Activated CD4-positive, alpha-beta memory T cell treated with anti-CD3 and anti-CD28 coated beads, Interleukin-2, amount 10 ng/mL, durations not matched to agents 7 days and 5 days (primary cell): ENCODE measurements around the gene TMEM238L. TPM values are rescaled to one million over a fixed set of nuclear protein-coding genes. Genes with fewer than 3 reads are reported as not detected.

ENCODE experiments used
- CTCF ChIA-PET: fragments of 350-600 bp; sonication (Branson Sonifier 250); formaldehyde crosslinking; loops from one replicate; lab custom pipeline; 2021; ENCODE audit warnings: antibody characterized with exemption, inconsistent platforms; lab: Charles Lee
- POLR2A ChIA-PET: fragments of 350-600 bp; sonication (Branson Sonifier 250); formaldehyde crosslinking; loops from one replicate; lab custom pipeline; 2021; ENCODE audit warnings: antibody characterized with exemption; lab: Charles Lee
- DNase-seq: peaks from one replicate; pipeline ENCODE4 v3.0.0-alpha.2; 2020
- H3K27ac Mint-ChIP-seq: one replicate; pipeline ENCODE4 v1.8.0; 2021; ENCODE audit warnings: mild to moderate bottlenecking, mixed read lengths
- H3K27me3 Mint-ChIP-seq: one replicate; pipeline ENCODE4 v1.8.0; 2021; ENCODE audit warnings: mixed read lengths
- H3K36me3 Mint-ChIP-seq: one replicate; pipeline ENCODE4 v1.8.0; 2021; ENCODE audit warnings: low read depth, mixed read lengths
- H3K4me1 Mint-ChIP-seq: one replicate; pipeline ENCODE4 v1.8.0; 2021; ENCODE audit warnings: mixed read lengths
- H3K4me3 Mint-ChIP-seq: one replicate; pipeline ENCODE4 v1.8.0; 2021; ENCODE audit warnings: mild to moderate bottlenecking, mixed read lengths
- H3K9me3 Mint-ChIP-seq: one replicate; pipeline ENCODE4 v1.8.0; 2021; ENCODE audit warnings: mixed read lengths
- total RNA-seq, 2 experiments: library from RNA; stranded (reverse); gene quantifications; one replicate each; pipeline ENCODE4 v1.2.3, GENCODE V29; 2021

The TMEM238L gene
- total RNA-seq, 2 experiments from 2014 or later: not detected

DNA sequence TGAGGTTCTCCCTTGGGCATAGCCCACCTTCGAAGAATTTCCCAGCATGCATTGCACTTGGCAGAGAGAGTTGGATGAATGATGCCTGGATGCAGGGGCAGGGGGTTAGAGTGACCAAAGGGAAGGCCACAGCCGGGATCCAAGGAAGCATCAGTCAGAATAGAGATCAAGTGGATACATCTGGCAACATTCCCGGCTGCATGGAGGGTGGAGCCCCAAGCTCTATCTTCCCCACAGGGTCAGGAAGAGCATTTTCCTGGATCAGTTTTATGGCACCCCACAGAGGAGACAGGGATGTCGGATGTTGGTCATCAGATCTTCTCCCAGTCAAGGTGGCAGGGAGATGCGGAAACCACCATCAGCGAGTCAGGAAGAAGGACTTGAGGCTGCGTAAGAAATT, 21.0 kb upstream of the TMEM238L start:
- no peaks in the 10 kb centered on the region for H3K27me3 Mint-ChIP-seq
- ChIA-PET POLR2A (no interaction called here), CTCF (no interaction called here)
- no peak overlapping the region for H3K4me3 Mint-ChIP-seq
- no peak for DNase-seq
- H3K27ac Mint-ChIP-seq: no peak overlapping the region
- H3K4me1 Mint-ChIP-seq: no peaks in the 10 kb centered on the region
- H3K9me3 Mint-ChIP-seq: no peaks in the 10 kb centered on the region
- H3K36me3 Mint-ChIP-seq: no peaks in the 10 kb centered on the region

- ChIA-PET POLR2A (no interaction called here), CTCF (no interaction called here)
Measured at GRCh38 chr17:10821770-10822169, 17.9 kb upstream of the TMEM238L start.

DNA sequence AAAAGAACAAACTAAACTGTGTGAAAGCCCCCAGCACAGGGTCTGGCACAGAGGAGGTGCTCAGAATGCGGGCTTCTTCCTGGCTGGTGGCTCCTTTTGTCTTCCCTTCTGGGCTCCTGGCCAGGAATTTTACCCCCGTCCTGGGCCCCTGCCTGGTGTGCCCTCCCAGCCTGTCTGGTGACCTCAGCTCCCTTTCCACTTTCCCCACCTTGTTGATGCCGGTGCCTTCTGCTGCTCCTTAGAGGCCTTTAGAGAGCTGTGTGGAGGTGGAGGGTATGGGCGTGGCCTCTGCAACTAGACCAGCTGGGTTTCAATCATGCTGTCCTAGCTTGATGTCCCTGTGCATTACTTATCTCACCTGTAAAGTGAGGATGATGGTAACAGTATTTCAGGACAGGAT, 17.2 kb upstream of the TMEM238L start:
- Mint-ChIP-seq H3K9me3 (no peaks in the 10 kb centered on the region), H3K36me3 (no peaks in the 10 kb centered on the region), H3K27ac (no peak overlapping the region), H3K27me3 (peaks cover 2% of the 10 kb centered on the region), H3K4me3 (no peak overlapping the region), H3K4me1 (no peaks in the 10 kb centered on the region)
- ChIA-PET POLR2A (no interaction called here), CTCF (no interaction called here)
- DNase-seq: no peak

More at GRCh38 chr17:10821770-10822169, 17.9 kb upstream of the TMEM238L start:
- no peak for DNase-seq
- H3K4me1 Mint-ChIP-seq: no peaks in the 10 kb centered on the region
- H3K27ac Mint-ChIP-seq: no peak overlapping the region
- H3K4me3 Mint-ChIP-seq: no peak overlapping the region
- no peaks in the 10 kb centered on the region for H3K36me3 Mint-ChIP-seq
- no peaks in the 10 kb centered on the region for H3K9me3 Mint-ChIP-seq
- H3K27me3 Mint-ChIP-seq: peaks cover 2% of the 10 kb centered on the region

DNA sequence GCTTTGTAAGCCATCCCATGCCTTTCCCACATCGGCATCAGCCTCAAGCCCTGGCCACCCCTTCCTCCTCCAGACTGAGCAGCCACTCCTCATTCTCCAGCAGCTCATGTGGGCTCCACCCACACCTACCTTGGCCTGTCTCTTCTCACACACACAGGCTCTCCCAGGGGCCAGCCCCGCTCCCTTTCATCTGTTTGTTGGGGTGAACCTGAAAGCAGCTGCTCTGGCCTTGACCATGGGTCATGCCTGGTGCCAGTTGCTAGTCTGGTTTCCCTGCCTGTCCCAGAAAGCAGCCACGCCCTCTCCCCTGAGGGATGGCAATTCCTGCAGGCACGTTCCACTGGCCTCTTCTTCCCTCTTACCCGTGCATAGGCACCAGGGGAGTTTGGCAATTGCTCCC, 11.4 kb upstream of the TMEM238L start:
- Mint-ChIP-seq H3K27me3 (peaks cover 2% of the 10 kb centered on the region), H3K36me3 (no peaks in the 10 kb centered on the region), H3K4me3 (no peak overlapping the region), H3K4me1 (no peaks in the 10 kb centered on the region), H3K9me3 (no peaks in the 10 kb centered on the region), H3K27ac (no peak overlapping the region)
- POLR2A ChIA-PET: no interaction called here
- no peak for DNase-seq
- CTCF ChIA-PET: no interaction called here

GRCh38 chr17:10814075-10814474, 10.2 kb upstream of the TMEM238L start:
- H3K4me1 Mint-ChIP-seq: no peaks in the 10 kb centered on the region
- H3K27ac Mint-ChIP-seq: no peak overlapping the region
- H3K9me3 Mint-ChIP-seq: no peaks in the 10 kb centered on the region
- no peak for DNase-seq
- ChIA-PET POLR2A (no interaction called here), CTCF (no interaction called here)
- H3K4me3 Mint-ChIP-seq: no peak overlapping the region
- H3K27me3 Mint-ChIP-seq: peaks cover 2% of the 10 kb centered on the region
- no peaks in the 10 kb centered on the region for H3K36me3 Mint-ChIP-seq

DNA sequence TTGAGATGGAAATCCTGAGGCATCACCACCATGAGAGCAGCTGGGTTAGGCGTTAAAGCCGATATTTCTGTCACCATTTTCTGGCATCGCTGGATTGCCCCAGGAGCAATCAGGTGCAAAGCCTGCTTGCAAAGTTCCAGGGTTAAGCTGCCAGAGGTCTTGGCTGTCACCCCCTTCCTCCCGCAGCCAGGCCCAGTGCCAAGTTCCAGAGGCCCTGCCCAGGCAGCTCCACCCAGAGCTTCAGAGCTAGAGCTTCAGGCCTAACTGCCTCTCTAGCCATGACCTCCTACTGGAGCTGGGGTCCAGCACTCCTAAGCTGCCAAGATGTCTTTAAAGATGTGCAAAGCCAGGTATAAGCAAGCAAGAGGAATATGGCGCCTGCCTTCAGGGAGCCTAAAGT, 8.8 kb upstream of the TMEM238L start:
- Mint-ChIP-seq H3K4me1 (no peaks in the 10 kb centered on the region), H3K9me3 (no peaks in the 10 kb centered on the region), H3K36me3 (no peaks in the 10 kb centered on the region), H3K27ac (no peak overlapping the region), H3K4me3 (no peak overlapping the region), H3K27me3 (no peaks in the 10 kb centered on the region)
- POLR2A ChIA-PET: no interaction called here
- CTCF ChIA-PET: no interaction called here
- no peak for DNase-seq

- Mint-ChIP-seq H3K4me1 (no peaks in the 10 kb centered on the region), H3K36me3 (no peaks in the 10 kb centered on the region), H3K27ac (no peak overlapping the region), H3K27me3 (no peaks in the 10 kb centered on the region), H3K4me3 (no peak overlapping the region), H3K9me3 (no peaks in the 10 kb centered on the region)
- ChIA-PET CTCF (no interaction called here), POLR2A (no interaction called here)
- DNase-seq: no peak
Measured at GRCh38 chr17:10809605-10810004, 5.7 kb upstream of the TMEM238L start.

GRCh38 chr17:10807704-10808128, 3.8 kb upstream of the TMEM238L start:
- POLR2A ChIA-PET: no interaction called here
- Mint-ChIP-seq H3K27me3 (no peaks in the 10 kb centered on the region), H3K4me3 (no peak overlapping the region), H3K27ac (no peak overlapping the region), H3K9me3 (no peaks in the 10 kb centered on the region), H3K4me1 (no peaks in the 10 kb centered on the region), H3K36me3 (no peaks in the 10 kb centered on the region)
- no peak for DNase-seq
- CTCF ChIA-PET: no interaction called here

GRCh38 chr17:10806545-10807262, 2.8 kb upstream of the TMEM238L start:
- ChIA-PET POLR2A (no interaction called here), CTCF (no interaction called here)
- H3K4me3 Mint-ChIP-seq: no peak overlapping the region
- no peak overlapping the region for H3K27ac Mint-ChIP-seq
- no peak for DNase-seq
- no peaks in the 10 kb centered on the region for H3K36me3 Mint-ChIP-seq
- H3K9me3 Mint-ChIP-seq: no peaks in the 10 kb centered on the region
- no peaks in the 10 kb centered on the region for H3K27me3 Mint-ChIP-seq
- no peaks in the 10 kb centered on the region for H3K4me1 Mint-ChIP-seq

DNA sequence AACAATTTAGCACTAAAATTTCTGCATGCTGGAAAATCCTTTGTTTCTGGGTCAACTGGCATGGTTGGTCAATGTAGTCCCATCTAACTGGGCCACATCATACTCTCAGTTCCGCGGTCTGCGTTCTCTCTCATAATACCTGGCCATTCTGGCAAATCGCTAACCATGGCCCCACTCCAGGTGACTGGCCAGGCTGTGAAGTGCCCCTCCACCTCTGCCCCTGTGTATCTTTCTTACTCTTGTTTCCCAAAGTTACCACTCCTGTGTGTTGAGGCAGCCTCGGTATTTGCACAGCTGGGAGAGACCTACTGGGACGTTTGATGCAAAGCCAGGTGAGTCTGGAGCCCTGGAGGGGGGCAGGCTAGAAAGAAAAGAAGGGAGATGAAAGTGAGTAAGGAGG, 2.0 kb upstream of the TMEM238L start:
- no peak for DNase-seq
- H3K27ac Mint-ChIP-seq: no peak overlapping the region
- no peaks in the 10 kb centered on the region for H3K36me3 Mint-ChIP-seq
- no peak overlapping the region for H3K4me3 Mint-ChIP-seq
- ChIA-PET POLR2A (no interaction called here), CTCF (no interaction called here)
- H3K4me1 Mint-ChIP-seq: no peaks in the 10 kb centered on the region
- H3K27me3 Mint-ChIP-seq: no peaks in the 10 kb centered on the region
- H3K9me3 Mint-ChIP-seq: no peaks in the 10 kb centered on the region

- no peak for DNase-seq
- Mint-ChIP-seq H3K27ac (no peak overlapping the region), H3K4me1 (no peaks in the 10 kb centered on the region), H3K27me3 (no peaks in the 10 kb centered on the region), H3K36me3 (no peaks in the 10 kb centered on the region), H3K4me3 (no peak overlapping the region), H3K9me3 (no peaks in the 10 kb centered on the region)
- ChIA-PET POLR2A (no interaction called here), CTCF (no interaction called here)
Measured at GRCh38 chr17:10804546-10804945, 647 bp upstream of the TMEM238L start.

DNA sequence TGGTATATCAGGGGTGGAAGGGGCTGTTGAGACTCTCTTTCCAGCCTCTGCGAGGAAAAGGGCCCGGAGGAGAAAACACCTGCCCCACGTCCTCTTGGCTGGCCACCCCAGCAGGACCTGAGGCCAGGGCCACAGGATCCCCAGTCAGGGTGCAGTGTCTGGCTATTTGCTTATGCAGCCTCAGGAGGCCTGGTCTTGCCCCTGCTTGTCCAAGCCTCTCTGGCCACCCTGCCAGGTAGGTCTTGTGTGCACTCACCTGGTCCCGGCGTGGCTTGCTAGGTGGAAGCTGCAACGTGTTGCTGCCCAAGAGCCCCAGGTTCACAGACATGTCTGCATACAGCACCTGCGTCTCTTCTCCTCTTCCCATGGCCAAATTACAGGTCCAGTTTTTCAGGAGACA, 549 bp downstream of the TMEM238L start:
- DNase-seq: no peak
- no peaks in the 10 kb centered on the region for H3K4me1 Mint-ChIP-seq
- H3K9me3 Mint-ChIP-seq: no peaks in the 10 kb centered on the region
- ChIA-PET CTCF (no interaction called here), POLR2A (no interaction called here)
- no peaks in the 10 kb centered on the region for H3K36me3 Mint-ChIP-seq
- H3K4me3 Mint-ChIP-seq: no peak overlapping the region
- H3K27me3 Mint-ChIP-seq: no peaks in the 10 kb centered on the region
- H3K27ac Mint-ChIP-seq: no peak overlapping the region

DNA sequence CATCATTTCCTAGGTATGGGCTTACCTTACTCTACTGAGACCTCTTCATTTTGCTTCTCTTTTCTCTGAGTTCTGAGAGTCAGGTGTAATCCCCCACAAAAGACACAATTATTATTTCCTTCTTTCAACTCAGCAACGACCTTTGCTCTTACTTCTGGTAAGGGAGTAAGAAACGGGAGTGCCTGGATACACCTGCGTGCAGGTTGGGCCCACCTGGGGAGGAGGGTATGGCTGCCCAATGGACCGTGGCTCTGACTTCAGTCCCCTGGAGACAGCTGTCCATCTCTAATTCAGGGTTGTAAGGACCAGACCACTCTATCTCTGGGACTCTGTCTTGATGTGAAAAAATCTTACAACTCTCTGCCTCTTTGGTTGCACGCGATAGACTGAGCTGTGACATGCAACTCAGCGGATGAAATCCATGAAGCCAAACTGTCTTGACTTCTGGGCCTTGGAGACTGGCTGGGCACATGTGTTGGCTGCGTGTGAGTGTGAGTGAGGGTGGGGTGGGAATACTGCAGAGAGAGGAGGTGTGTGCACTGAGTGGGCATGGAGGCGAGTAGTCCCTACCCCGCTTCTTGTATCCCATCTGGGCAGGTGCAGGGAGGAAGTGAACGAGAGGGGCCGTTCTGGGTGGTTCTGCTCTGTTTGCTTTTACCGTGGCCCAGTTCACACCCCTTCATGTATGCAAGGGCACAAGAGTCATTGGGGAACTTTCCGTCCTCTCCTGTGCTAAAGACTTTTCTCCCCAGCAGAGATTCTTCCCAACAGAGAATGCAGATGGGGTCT, 1.2 kb downstream of the TMEM238L start:
- H3K27ac Mint-ChIP-seq: no peak overlapping the region
- H3K27me3 Mint-ChIP-seq: no peaks in the 10 kb centered on the region
- no peaks in the 10 kb centered on the region for H3K36me3 Mint-ChIP-seq
- no peak for DNase-seq
- CTCF ChIA-PET: no interaction called here
- H3K4me1 Mint-ChIP-seq: no peaks in the 10 kb centered on the region
- H3K9me3 Mint-ChIP-seq: no peaks in the 10 kb centered on the region
- POLR2A ChIA-PET: no interaction called here
- H3K4me3 Mint-ChIP-seq: no peak overlapping the region

GRCh38 chr17:10799407-10799806, 4.5 kb downstream of the TMEM238L start:
- H3K4me3 Mint-ChIP-seq: no peak overlapping the region
- CTCF ChIA-PET: no interaction called here
- no peaks in the 10 kb centered on the region for H3K27me3 Mint-ChIP-seq
- DNase-seq: no peak
- H3K27ac Mint-ChIP-seq: no peak overlapping the region
- POLR2A ChIA-PET: no interaction called here
- no peaks in the 10 kb centered on the region for H3K9me3 Mint-ChIP-seq
- H3K36me3 Mint-ChIP-seq: no peaks in the 10 kb centered on the region
- H3K4me1 Mint-ChIP-seq: no peaks in the 10 kb centered on the region
